ENCODE data around the gene FOXI1.

DNA sequence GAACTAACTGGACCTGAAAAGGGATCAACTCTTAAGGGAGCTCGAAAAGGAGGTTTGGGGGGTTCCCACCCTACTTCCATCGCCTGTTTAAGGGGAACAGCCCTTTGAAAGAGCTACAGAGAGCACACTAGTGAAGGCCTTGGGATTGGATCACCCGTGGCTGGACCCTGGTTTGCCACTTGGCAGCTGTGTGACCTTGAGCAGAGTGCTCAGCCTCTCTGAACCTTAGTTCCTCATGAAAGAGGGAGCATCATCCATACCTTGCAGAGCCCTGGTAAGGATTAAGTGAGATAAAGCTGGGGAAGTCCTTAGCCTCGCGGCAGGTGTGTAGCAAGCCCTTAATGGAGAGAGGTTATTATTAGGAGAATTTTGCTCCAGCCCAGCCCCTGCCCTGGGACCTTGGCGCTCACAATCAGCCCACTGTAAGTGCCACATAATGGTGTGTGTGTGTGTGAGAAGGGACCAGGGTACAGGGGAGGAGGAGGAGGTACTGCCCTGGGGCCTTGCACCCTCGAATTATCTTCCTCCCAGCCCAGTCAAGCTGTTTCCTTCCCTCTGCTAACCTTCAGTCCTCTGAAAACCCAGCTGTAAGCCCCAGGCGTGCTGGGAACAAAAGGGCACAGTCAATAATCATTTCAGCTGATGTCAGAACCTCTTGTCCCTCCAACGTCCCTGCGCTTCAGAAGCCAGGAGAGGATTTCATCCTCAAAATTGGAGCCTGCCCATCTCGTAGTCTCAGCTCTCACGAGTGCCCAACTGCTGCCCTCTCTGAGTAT is 42.9 kb downstream of the FOXI1 start:
- TF ChIP-seq, protein P1, sequence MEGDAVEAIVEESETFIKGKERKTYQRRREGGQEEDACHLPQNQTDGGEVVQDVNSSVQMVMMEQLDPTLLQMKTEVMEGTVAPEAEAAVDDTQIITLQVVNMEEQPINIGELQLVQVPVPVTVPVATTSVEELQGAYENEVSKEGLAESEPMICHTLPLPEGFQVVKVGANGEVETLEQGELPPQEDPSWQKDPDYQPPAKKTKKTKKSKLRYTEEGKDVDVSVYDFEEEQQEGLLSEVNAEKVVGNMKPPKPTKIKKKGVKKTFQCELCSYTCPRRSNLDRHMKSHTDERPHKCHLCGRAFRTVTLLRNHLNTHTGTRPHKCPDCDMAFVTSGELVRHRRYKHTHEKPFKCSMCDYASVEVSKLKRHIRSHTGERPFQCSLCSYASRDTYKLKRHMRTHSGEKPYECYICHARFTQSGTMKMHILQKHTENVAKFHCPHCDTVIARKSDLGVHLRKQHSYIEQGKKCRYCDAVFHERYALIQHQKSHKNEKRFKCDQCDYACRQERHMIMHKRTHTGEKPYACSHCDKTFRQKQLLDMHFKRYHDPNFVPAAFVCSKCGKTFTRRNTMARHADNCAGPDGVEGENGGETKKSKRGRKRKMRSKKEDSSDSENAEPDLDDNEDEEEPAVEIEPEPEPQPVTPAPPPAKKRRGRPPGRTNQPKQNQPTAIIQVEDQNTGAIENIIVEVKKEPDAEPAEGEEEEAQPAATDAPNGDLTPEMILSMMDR (IDR thresholded peaks at IDR 0.05), result no peak
- no peak for TF ChIP-seq POLR2A (IDR thresholded peaks at IDR 0.05)

Data from body of pancreas (tissue), 4 donors.